ENCODE results near the gene AARS2.
A peak's percentile ranks its signal among the peaks of the same experiment; 100 is the strongest.
"Not testable (repeated sequence)": the region's sequence is repeated elsewhere in the genome, so short reads cannot be mapped to it uniquely, and the experiment has no call there.

Gene AARS2

GRCh38 chr6:44312901-44313788 lies at the start of gene AARS2:
TSS of gene AARS2 (minus strand) at chr6:44313347. CDS start at chr6:44313323, 24 bp downstream.
- peak; percentile 91 for DNase-seq

- no peak for DNase-seq
Measured at GRCh38 chr6:44361947-44362346, 48.8 kb upstream of the AARS2 start.

- DNase-seq = no peak
Measured at GRCh38 chr6:44359973-44360372, 46.8 kb upstream of the AARS2 start.

GRCh38 chr6:44356487-44356886 lies 43.3 kb upstream of the AARS2 start:
- no peak for DNase-seq

- no peak for DNase-seq
Measured at GRCh38 chr6:44355640-44356039, 42.5 kb upstream of the AARS2 start.

- no peak for DNase-seq
Measured at GRCh38 chr6:44353336-44353735, 40.2 kb upstream of the AARS2 start.

GRCh38 chr6:44352259-44352658 lies 39.1 kb upstream of the AARS2 start:
- DNase-seq = no peak

GRCh38 chr6:44350650-44350994 lies 37.5 kb upstream of the AARS2 start:
- not testable (repeated sequence) for DNase-seq

GRCh38 chr6:44349904-44350649 lies 36.9 kb upstream of the AARS2 start:
- DNase-seq = no peak

GRCh38 chr6:44346818-44347217 lies 33.7 kb upstream of the AARS2 start:
- not testable (repeated sequence) for DNase-seq

GRCh38 chr6:44342489-44342888 lies 29.3 kb upstream of the AARS2 start, which contains the start of gene SPATS1:
TSS of gene SPATS1 (plus strand) at chr6:44342650. CDS start at chr6:44343096, 446 bp downstream.
- no peak for DNase-seq

GRCh38 chr6:44342052-44342451 lies 28.9 kb upstream of the AARS2 start:
- DNase-seq = peak; percentile 58

GRCh38 chr6:44341095-44341890 lies 28.1 kb upstream of the AARS2 start:
- no peak for DNase-seq

GRCh38 chr6:44339763-44340625 lies 26.8 kb upstream of the AARS2 start:
- DNase-seq = no peak

GRCh38 chr6:44339301-44339700 lies 26.2 kb upstream of the AARS2 start:
- DNase-seq = no peak

- peak; percentile 79 for DNase-seq
Measured at GRCh38 chr6:44338228-44339122, 25.3 kb upstream of the AARS2 start.

GRCh38 chr6:44335631-44336030 lies 22.5 kb upstream of the AARS2 start:
- no peak for DNase-seq

GRCh38 chr6:44333942-44334341 lies 20.8 kb upstream of the AARS2 start:
- no peak for DNase-seq

- no peak for DNase-seq
Measured at GRCh38 chr6:44333273-44333919, 20.2 kb upstream of the AARS2 start.

- DNase-seq = no peak
Measured at GRCh38 chr6:44332585-44332984, 19.4 kb upstream of the AARS2 start.

- no peak for DNase-seq
Measured at GRCh38 chr6:44329858-44330257, 16.7 kb upstream of the AARS2 start.
